ENCODE results near the gene SLIT1.
A peak's percentile ranks its signal among the peaks of the same experiment; 100 is the strongest.

SLIT1 gene

GRCh38 chr10:97185326-97186058 is at the start of gene SLIT1:
TSS of gene SLIT1 (minus strand) at chr10:97185959. CDS start at chr10:97185674, 285 bp downstream.
- DNase-seq, result no peak

GRCh38 chr10:97235353-97235752 is 49.6 kb upstream of the SLIT1 start:
- DNase-seq, result no peak

DNA sequence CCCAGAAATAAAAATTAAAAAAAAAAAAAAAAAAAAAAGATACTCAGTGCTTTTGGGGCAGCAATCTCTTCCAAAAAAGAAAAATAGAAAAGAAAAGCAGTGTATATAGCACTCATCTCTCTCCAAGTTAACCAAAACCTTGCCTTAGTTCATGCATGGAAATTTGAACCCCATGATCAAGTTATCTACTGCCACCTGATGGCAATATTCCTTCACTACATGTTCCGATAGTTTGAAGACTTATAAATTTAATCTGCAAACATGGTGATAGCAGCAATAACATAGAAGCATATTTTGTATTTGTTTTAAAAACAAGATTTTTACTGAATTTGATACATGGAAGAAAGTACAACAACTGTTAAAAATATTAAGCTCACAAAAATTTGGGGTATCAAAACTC is 48.6 kb upstream of the SLIT1 start:
- no peak for DNase-seq

DNA sequence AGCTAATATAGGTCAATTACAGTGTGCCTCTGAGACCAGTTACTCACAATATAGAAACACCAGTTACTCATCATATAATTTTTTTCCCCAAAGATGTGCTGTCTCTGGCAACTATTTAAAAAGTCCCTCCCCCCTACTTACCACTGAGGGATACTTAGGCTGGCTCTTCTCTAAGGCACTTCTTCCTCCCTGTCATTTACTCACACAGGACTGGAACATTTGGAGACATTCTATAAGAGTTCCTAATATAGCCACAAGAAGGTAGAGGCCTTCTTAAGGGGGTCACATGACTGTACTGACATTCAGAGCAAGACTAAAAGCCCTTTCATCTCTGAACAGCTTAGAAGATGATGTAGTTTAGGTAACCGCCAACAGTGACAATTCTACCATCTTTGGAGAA is 44.4 kb upstream of the SLIT1 start:
- DNase-seq, result no peak

DNA sequence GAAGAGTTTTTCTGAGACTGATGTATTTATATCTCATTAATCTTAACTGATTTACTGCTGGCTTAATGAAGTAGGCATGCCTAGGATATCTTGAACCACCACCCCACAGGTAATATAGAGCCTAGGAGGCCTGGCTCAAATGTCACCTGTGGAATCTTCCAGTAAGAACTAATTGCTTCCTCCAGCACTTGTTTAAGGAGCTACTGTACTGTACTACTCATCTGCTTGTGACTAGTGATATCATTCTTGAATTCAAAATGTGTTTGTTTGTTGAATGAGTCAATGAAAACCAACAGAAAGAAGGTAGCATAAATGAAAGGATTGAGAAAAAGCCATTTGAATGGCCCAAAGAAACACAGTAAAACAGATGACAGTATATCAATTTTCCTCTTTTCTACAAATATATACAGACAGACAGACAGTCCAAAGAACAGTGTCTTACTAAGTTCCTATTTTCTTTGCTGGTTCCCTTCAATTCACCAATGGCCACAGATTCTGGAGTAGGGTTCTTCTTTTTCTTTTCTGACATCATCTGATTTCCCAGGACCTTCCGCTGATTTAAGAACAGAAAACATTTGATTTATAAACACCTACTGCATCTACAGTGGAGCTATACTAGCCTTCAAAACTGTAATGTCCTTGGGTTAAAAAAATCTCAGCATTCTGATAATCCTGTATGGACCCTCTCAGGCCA is 43.7 kb upstream of the SLIT1 start:
- no peak for DNase-seq

DNA sequence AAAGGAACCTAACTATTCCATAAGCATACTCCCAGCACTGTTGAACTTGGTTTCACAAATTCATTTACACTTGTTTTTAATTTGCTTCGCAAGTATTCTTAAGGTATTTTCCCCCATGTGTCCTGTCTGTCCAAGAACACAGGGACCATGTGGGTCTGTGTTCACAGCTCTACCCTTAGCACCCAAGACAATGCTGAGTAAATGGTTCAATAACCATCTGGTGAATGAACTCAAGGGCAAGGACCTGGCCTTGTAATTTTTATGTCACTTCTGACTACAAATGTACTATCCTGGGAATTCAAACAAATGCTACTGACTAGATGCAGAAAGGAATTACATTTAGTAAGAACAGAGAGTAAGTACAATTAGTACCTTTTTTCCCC is 43.0 kb upstream of the SLIT1 start:
- no peak for DNase-seq

DNA sequence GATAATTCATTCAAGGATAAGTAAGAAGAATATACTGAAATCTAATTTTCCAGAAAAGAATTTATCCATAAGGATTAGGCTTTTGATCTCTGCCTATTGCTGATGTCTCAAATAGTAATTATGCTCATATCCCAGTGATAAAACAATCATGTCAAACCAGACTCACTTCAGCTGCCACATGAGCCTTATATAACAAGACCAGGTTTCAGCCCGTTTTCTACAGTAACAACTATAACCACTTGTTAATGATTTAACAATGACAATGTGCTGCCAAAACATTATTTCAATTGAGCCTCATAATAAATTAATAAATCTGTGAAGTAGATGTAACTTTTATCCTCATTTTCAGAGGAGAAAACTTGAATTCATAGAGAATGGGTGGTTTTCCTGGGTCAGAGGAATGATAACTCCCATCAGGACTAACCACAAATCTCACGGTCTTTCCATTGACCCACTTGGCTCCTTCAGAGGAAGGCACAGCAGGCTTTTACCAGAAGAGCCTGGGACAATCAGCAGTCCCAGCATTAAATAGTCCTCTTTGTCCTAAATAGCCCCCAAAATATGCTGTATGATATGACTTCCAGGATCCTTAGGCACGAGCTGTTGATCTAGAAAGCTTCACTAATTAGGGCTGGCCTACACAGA is 42.5 kb upstream of the SLIT1 start:
- no peak for DNase-seq

DNA sequence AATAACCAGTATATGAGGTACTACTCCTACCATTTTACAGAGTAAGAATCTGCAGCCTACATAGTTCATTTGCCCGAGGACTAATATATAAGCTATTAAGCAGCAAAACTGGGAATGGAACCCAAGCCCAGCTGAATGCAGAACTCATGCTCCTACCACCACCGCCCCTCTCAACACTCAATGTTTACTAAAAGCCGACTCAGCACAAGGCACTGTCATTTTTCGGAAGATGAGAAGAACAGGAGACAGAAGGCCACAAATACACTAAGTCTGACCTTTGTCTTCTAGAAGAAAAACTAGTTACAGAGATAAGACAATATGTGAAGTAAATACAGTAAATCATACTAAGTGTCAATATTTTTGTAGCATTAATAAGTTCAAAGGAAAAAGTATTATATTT is 40.6 kb upstream of the SLIT1 start:
- no peak for DNase-seq

GRCh38 chr10:97224483-97225435 is 39.0 kb upstream of the SLIT1 start:
- no peak for DNase-seq

GRCh38 chr10:97222326-97222961 is 36.7 kb upstream of the SLIT1 start:
- no peak for DNase-seq

GRCh38 chr10:97220355-97220754 is 34.6 kb upstream of the SLIT1 start:
- DNase-seq, result no peak

- DNase-seq, result no peak
These were observed 31.5 kb upstream of the SLIT1 start for GRCh38 chr10:97217299-97217698.

- DNase-seq, result no peak
These were observed 30.0 kb upstream of the SLIT1 start for GRCh38 chr10:97215619-97216260.

- DNase-seq, result no peak
These were observed 27.7 kb upstream of the SLIT1 start for GRCh38 chr10:97213431-97213830.

- DNase-seq, result no peak
These were observed 25.5 kb upstream of the SLIT1 start for GRCh38 chr10:97211229-97211628.

- DNase-seq, result peak; percentile 67
These were observed 24.8 kb upstream of the SLIT1 start for GRCh38 chr10:97210543-97210960.

- no peak for DNase-seq
These were observed 22.1 kb upstream of the SLIT1 start for GRCh38 chr10:97207756-97208346.

DNA sequence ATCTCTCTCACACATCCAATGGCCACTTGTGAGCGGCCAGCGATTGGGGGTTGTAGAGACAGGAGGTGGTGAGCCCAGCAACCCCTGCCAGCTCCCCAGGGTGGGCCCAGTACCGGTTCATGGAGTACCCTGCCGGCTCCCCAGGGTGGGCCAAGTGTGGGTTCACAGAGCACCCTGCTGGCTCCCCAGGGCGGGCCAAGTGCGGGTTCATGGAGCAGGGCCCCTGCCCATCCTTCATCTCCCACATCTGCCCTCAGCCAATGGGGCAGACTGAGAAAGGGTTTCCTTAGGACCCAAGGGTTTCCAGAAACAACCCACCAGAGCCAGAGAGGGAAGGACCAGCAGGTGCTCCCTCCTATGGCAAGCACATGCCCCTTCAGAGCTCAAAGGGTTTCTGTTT is 21.4 kb upstream of the SLIT1 start:
- no peak for DNase-seq

DNA sequence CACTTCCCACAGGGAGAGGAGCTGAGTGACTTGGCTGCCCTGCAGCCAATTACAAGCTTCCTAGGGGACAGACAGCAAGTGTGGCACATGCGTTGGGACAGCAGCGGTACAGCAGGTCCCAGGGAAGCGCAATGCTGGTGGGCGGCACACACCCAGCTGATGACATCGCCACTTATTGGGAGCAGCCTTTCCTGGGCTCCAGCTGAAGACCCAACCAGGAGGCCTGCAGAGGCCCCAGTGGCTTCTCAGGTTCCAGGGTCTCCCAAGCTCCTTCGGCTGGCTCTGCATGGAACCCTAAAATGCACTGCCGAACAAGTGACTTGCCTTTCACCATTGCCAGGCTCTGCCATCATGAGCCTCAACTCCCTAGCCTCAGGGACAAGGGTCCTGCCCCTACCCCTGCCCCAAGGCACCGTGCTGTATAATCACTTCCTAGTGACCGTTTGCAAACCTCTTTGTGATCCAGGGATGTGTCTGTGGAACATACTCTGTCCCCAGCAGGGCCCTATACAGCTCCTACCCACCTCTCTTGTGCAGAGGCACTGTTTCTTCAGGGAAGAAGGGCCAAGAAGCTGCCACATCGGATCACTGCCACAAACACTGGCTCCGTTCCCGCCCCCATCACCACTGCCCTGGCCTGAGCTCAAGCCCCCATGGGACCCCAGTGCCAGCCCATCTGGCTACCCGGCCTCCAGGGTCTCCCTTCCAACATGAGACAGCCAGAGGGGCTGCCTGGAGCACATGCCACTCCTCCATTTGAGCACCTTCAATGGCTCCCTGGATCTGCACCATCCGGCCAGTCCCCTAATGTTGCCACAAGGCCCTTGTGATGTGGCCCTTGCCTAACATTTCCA is 19.3 kb upstream of the SLIT1 start:
- no peak for DNase-seq

GRCh38 chr10:97203220-97203619 is 17.5 kb upstream of the SLIT1 start:
- DNase-seq, result no peak
